Left colon (tissue), 2 donors: Measurements from ENCODE around the gene SLC29A2. TPM values are rescaled to one million over a fixed set of nuclear protein-coding genes. Genes with fewer than 3 reads are reported as not detected.
A peak's percentile ranks its signal among the peaks of the same experiment; 100 is the strongest.

ENCODE experiments used
- ATAC-seq: fragments of 200-7000 bp; cut with Tn5 transposase; one replicate; pipeline ENCODE4 v1.9.1; 2020; ENCODE audit warnings: mild to moderate bottlenecking, moderate library complexity
- DNase-seq, 2 donors: peaks; one replicate each; pipeline ENCODE4 v3.0.0-alpha.2; 2020
- intact Hi-C, 2 donors: fragments of 100-400 bp; cut with DNase I in 1 of 2; cut with micrococcal nuclease in 1 of 2; formaldehyde crosslinking; loops; one replicate each; pipeline versions ENCODE4 v1.11.2 to v1.14.0; 2022; cut with DNase I, micrococcal nuclease
- long read RNA-seq: library from polyadenylated mRNA; unstranded; transcript quantifications from one replicate; pipeline ENCODE4 v2.0.0, GENCODE V29; 2021
- total RNA-seq, 2 donors: library from RNA; stranded (reverse); fragmentation: NEBNext Ultra II Directional; extraction: Animal tissue kit (Norgen Biotek cat#: 25700); gene quantifications; one replicate each; pipeline ENCODE4 v1.2.1, GENCODE V29; 2021
- donor health status: DM: no; HTN: no; CAD: no.
- donor health status: DM: yes; HTN: yes; CAD: no.

The SLC29A2 gene, protein sequence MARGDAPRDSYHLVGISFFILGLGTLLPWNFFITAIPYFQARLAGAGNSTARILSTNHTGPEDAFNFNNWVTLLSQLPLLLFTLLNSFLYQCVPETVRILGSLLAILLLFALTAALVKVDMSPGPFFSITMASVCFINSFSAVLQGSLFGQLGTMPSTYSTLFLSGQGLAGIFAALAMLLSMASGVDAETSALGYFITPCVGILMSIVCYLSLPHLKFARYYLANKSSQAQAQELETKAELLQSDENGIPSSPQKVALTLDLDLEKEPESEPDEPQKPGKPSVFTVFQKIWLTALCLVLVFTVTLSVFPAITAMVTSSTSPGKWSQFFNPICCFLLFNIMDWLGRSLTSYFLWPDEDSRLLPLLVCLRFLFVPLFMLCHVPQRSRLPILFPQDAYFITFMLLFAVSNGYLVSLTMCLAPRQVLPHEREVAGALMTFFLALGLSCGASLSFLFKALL
- total RNA-seq = 10 to 100 TPM; 16.3 to 31.1 TPM
- long read RNA-seq, partial matches to known transcripts = 21 of 30 reads
- long read RNA-seq, other reads (novel, unspliced or antisense) = 8 of 30 reads

DNA sequence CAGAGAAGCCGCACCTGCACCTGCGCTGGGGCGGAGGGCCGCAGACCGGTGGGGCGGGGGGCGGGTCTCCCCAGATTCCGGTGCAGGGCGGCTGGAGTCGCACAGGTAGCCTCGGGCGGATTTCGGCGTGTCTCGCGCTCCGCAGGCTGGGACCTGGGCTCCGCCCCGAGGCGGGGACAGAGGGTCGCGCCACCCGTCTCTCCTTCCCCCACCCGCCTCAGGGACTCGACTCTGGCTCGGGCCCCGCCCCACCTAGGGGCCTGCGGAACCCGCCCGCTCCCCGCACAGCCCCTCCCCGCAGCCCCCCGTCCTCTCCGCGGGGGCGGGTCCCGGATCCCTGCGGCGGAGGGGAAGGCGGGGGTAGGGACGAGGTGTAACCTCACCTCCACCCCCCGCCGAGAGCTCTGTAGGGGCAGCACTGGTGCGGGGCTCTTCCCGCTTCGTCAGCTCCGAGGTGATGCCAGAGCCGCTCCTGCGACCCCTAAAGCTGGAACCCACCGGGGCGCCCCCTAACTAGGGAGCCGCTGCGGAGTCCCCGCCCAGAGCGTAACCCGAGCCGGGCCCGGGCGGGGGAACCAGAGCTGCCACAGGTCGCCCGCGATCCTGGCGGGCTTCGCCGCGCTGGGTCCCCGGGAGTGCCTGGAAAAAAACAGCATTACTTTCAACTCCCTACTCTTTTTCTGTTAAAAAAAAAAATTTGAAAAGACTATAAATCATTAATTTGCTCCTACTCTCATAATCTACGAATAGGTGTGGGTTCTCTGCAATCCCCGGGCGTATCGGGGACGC lies at the start of gene SLC29A2:
Gene SLC29A2 (minus strand): TSS at position 134 of the 789 bp plus-strand sequence. CDS start 169 bp downstream, outside the sequence.
- peak; percentile 88 for DNase-seq
- intact Hi-C loops = no loop called here
- ATAC-seq = peak; percentile 73

DNA sequence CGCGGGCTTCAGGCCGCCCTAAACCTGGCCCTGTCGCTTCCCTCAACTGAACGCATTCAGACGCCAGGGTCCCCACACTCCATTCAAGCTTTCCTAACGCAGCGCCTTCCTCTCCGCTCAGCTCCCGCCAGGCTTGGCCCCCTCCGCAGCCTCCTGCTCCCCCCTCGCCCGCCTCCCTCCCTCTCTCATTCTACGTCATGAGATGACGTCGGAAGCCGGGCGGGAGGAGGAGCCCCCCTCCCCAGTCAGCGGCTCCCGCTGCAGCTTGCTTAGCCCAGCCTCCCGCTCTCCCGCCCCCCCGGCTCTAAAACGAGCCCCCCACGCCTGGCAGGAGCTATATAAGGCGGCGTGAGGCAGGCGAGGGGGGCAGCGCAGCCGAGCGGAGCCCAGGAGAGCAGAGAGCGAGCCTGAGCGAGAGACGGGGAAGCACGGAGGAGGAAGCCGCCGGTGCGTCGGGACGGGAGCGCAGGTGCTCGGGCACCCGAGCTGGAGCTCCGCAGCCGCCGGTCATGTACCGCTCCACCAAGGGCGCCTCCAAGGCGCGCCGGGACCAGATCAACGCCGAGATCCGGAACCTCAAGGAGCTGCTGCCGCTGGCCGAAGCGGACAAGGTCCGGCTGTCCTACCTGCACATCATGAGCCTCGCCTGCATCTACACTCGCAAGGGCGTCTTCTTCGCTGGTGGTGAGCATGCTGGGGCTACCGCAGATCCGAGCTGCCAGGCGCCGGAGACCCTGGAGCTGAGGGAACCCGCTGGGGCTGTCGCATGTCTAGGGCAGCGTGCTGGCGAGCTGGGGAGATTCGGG lies 49.3 kb upstream of the SLC29A2 start, which contains the start of gene NPAS4:
Gene NPAS4 (plus strand): TSS at position 365 of the 806 bp plus-strand sequence. CDS start 145 bp downstream, at position 510.
- intact Hi-C loops = no loop called here
- DNase-seq (no peak), ATAC-seq (no peak)

DNA sequence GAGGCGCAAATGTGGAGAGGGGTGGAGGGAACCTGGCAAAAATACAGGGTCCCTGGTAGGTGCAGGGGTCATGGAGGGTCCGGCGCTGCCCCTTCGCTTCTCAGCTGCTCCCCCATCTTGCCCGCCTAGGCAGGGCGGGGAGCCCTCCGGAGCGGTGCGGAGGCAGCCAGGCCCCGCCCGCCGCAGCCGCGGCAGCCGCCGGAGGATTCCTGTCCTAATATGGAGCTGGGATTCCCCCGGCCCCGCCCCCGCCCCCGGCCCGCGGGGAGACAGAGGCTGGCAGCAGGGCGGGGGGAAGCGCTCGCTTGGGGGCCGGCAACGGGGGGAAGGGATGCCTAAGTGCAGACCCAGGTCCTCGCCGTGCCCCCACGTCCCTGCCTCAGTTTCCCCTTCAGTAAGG lies 48.3 kb upstream of the SLC29A2 start:
- ATAC-seq (no peak), DNase-seq (no peak)
- intact Hi-C loops = no loop called here

DNA sequence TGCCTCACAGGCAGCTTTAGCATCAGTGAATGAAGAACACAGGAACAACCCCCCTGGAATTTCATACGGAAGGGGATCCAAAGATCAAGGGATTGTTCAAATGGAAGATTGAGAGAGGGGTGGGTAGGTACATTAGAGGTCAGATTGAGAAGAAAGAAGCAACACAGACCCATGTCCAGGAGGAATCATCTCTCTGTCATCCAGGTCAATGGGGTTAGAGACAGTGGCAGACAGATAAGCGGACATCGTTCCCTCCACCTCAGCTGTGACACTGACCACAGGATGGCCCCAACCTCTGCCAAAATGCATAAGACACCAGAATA lies 47.4 kb upstream of the SLC29A2 start:
- no peak for ATAC-seq
- no peak for DNase-seq
- intact Hi-C loops = no loop called here

DNA sequence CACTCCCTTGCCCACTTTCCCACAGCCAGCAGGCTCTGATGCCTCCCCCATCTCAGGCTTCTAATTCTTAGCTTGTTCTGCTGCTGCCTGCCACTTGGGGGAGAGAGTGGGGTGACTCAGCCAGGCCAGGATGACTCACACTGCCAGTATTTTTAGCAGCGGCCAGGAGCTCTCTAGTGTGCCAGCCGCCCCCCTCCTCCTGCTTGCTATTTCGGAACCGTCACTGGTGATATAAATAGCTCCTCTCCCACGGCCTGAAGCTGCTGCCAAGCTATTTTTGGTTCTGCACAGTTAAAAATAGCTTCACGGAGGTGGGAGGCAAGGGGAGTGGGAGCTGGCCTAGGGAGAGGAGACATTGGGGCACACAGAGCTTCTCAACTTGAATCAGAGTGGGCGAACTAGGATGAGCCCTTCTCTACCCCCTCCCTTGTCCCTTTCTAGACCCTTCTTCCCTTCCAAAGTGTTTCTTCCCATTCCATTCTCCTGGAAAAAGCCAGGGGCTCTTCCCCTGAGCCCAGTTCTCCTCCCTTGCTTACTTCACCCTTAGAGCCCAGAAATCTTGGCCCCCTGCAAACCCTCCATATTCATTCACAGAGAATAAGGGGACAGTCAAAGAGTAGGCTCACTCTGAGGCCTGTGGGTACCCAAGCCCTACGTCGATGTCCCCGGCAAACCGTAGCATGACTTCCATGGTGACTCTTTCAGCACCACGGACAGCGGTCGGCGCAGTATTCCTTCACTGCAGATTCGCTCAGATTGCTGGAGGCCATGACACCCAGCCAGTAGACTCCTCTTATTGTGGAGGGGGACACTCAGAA lies 46.8 kb upstream of the SLC29A2 start:
- intact Hi-C loops = no loop called here
- ATAC-seq (peak; percentile 27), DNase-seq (peak; percentile 69 to 72)

DNA sequence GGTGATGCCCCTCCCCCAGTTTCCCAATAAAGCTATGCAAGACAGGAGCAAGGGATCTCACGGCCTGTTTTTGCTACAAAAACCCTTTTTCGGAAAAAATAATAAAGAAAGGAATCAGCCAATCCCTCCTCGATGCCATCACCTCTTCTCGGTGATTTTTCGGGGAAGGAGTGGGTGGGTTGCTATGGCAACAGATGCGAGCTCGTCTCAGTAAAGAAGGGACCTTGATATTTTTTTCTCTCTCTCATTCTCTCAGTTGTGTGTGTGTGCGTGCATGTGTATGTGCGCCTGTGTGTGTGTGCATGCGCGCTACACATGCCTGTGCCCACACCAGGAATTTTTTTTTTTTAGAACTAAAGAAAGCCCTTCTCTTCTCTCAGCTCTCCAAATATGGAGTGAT lies 45.4 kb upstream of the SLC29A2 start:
- no peak for ATAC-seq
- DNase-seq = no peak
- intact Hi-C loops = no loop called here

DNA sequence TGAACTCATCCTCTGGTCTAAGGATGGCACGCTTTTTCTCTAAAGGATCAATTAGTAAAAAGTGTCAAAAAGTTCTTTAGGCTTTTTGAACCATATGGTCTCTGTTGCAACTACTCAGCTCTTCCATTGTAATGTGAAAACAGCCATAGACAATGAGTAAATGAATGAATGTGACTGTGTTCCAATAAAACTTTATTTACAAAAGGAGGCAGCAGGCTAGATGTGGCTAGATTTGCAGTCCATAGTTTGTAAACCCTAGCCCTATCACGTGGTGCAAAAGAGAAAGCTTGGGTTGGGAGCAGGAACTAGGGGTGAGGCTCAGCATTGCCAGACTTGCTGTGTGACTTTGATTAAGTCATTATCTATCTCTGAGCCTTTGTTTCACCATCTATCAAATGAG lies 43.9 kb upstream of the SLC29A2 start:
- DNase-seq = no peak
- intact Hi-C loops = no loop called here
- ATAC-seq = no peak

DNA sequence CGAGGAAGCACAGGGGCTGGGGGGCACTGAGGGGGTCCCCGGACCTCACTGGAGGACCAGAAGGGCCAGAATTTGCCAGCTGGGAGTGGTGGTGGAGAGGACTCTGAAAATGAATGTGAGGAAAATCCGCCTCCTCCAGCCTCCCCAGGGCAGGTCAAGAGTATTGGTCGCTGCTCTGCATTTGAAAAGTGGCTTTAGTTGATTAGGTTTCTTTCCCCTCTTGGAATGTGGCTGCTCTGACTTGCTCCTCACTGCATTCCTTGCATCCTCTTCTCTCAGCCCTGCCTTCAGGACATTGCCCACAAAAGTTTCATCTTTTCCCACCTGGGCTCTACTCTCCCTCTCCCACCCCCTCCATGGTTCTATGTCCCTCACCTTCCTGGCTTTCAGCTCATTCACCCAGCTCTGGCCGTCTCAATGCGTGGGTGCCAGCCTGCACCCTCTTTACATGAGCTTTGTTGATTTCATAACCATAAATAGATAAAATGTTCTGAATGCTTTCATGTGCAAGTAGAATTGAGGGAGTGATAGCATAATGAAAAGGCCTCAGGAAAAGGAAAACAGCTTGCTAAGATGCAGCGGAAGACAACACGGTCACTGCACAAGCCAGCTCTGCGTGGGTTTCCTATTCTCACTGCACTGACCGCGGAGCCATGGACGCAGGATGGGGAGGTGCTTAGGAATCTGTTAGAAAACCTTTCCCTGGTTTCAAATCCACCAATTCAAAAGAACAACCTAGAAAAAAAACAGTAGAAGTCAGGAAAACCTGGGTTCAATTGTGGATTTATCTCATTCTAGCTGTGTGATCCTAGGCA lies 42.8 kb upstream of the SLC29A2 start:
- intact Hi-C loops = no loop called here
- DNase-seq (no peak), ATAC-seq (no peak)

DNA sequence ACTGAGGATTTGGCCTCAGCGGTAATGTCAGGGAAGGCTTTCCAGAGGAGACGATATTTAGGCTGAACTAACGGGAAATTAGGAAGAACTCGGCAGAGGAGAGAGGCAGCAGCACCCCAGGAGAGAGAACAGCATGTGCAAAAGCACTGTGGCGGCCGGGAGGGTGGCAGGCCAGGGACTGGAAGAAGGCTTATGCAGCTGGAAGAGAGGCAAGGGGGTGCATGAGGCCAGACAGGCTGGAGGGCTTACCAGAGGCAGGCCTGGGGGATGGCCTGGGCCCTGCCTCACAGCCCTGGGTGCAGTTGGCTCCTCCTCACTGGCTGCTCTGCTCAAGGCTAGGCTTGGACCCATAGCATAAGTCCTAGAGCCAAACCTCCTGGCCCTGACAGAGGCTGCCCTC lies 41.6 kb upstream of the SLC29A2 start:
- ATAC-seq (no peak), DNase-seq (no peak)
- intact Hi-C loops = no loop called here

DNA sequence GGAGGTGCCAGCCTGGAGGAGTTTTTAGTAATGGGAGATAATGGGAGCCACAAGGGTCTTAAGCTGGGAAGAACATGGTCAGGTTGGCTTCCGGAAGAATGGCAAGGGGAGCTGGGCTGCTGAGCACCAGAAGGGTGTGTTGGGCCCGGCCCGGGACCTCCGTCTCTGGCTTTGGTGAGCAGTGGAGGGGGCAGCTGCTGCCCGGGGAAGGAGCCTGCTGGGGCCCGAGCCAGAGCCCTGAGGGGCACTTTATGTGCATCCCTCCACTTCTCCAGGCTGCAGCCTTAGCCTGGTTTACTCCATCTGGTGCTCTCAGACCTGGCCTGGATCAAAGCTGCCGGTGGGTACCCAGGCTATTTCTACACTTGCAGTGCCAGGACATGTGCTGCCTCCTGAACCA lies 40.5 kb upstream of the SLC29A2 start:
- DNase-seq (no peak), ATAC-seq (no peak)
- intact Hi-C loops = no loop called here

DNA sequence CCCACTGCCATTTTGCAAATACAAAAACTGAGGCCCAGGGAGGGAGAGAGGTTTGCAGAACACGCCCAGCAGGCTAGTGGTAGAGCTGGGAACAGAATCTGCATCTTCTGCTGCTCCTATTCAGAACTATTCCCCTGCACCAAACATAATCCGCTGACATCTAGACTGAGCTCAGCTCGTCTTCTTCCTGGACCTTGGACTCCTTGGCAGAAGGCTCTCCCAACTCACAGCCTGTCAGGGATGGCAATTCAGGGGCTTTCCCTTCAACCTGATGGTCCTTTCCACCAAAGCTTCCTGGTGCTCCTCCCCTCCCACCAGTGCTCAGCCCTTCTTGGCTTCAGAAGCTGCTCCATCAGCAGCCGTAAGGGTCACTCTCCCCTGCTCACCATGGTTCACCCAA lies 39.8 kb upstream of the SLC29A2 start:
- intact Hi-C loops = no loop called here
- DNase-seq (no peak), ATAC-seq (no peak)

DNA sequence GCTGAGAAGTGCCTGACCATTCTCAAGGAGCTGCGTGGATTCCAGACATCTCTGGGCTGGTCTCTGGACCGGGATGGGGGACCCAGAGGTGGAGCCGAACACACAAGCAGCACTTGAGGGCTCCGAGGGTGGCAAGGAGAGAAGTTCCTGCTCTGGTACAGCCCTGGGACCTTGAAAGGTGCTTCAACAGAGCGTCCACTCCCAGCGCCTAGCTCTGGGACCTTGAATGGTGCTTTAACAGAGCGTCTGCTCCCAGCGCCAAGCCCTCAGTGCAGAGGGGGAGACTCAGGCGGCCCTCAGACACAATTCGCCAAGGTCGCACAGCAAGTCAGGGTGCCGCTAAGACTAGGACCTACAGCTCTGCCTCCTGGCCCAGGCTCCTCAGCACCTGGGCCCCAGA lies 38.6 kb upstream of the SLC29A2 start:
- intact Hi-C loops = no loop called here
- no peak for DNase-seq
- no peak for ATAC-seq

DNA sequence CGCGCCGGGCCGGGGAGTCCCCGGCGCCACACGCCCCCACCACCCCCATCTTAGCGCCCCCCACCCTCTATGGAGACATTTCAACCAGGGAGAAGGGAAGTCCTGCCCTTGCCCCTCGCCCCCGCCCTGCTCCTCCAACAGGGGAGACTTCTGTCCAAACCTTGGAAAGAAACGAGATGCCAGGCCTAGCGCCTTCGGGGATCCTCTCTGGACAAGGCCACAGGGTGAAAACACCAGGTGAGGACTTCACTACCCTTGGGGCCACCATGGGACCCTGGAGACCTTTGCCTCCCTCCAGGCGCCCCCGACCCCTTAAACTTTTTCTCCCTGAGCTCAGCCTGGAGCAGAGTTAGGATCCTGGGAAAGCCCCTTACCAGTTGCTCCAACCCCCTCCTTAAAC lies 37.7 kb upstream of the SLC29A2 start:
- DNase-seq = no peak
- intact Hi-C loops = loop anchor here in 1 of 2 donors (10.0 kb wide), 1 partner anchor 266 kb away; the partner anchor contains the start of gene RBM4B
- ATAC-seq = no peak

DNA sequence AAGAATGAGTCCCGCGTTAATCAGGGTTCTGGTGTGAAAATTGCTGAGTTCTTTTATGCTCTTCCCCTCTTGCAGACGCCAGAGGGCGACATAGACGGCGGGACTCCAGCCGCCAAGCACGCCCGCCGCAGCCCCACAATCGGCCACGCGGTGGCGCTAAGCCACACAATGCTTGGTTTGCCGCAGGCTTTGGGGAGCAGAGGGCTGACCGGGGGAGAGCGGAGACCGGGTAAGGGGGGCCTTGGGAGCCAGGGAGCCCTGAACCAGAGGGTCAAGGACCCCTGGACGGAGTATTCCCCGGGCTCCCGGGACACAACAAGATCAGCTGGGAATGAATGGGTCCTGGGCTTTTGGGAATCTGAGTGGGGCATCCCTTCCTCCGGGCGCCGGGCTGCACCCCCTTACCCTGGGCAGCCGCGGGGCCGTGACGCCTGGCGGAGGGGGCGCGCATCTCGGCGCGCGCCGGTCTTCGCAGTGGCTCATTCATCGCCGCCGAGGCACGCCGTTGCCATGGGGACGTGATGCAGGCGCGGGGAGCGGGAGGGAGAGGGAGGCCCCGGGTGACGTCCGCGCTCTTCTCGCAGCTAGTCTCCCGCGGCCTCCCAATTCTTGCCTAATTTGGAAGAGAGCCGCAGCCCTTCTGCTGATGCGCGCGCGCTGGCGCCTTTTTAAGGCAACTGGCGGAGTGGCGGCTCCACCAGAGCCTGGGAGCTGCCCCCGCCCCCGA lies 37.1 kb upstream of the SLC29A2 start:
- intact Hi-C loops = loop anchor here in 1 of 2 donors (10.0 kb wide), 1 partner anchor 266 kb away; the partner anchor contains the start of gene RBM4B
- ATAC-seq = peak; percentile 90
- DNase-seq = peak; percentile 82 to 94

DNA sequence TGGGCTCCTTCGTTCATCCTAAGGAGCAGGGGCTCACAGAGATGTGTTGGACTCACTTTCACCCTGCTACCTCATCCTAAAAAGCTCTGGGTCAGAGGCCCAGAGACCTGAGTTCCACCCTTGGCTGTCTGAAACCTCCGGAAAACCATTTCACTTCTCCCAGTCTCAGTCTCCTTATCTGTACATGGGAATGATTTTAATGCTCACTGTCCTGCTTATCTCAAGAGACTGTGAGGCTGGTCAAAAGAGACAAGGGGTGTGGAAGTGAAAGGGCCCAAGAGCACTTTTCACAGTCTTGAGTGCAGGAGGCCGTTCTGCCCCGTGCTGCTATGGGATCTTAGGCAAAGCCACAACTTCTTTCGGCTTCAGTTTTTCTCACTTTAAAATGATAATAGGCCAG lies 36.1 kb upstream of the SLC29A2 start:
- no peak for ATAC-seq

DNA sequence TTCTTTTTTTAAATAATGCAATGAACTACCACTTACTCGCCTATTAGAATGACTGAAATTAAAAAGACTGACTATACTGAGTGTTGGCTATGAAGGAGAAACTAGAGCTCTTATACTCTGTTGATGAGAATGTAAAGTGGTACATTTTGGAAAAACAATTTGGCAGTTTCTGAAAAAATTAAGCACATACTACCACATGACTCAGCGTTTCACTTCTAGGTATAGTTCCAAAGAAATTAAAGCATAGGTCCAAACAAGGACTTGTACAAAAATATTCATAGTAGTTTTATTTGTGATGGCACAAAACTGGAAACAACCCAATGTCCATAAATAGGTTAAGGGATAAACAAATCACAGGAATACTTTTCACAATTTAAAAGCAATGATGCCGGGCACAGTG lies 22.4 kb upstream of the SLC29A2 start:
- no peak for ATAC-seq
- no peak for DNase-seq
- intact Hi-C loops = no loop called here

More for the DNA sequence above, 36.1 kb upstream of the SLC29A2 start:
- DNase-seq = no peak
- intact Hi-C loops = loop anchor here in 1 of 2 donors (10.0 kb wide), 1 partner anchor 267 kb away; the partner anchor contains the start of gene RBM4B

DNA sequence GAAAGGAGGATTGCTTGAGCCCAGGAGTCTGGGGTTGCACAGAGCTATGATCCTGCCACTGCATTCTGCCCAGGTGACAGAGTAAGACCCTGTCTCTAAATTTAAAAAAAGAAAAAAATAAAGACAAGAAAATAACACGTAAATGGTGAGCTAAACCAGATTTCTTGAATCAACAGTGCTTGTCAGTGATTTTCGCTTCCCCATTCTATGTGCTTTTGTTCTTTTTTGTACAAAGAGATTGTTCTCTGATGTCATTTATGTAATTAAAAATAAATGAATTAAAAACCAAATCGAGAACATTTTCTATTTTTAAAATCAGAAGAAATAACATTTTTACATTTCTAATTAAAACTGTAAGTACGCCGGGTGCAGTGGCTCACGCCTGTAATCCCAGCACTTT lies 19.8 kb upstream of the SLC29A2 start:
- ATAC-seq = no peak
- DNase-seq = no peak
- intact Hi-C loops = no loop called here
